Ovary (tissue), 9 donors: Measurements from ENCODE around the gene NDUFB2. TPM values are rescaled to one million over a fixed set of nuclear protein-coding genes. Genes with fewer than 3 reads are reported as not detected.

Experiments
- DNase-seq, 5 donors: peaks; one replicate each; pipeline ENCODE4 v3.0.0-alpha.2; 2019 to 2020
- H3K27ac ChIP-seq, 2 donors: fragments of 200-600 bp; one replicate each; pipeline versions ENCODE4 v1.5.1 to v1.8.0; 2019 to 2022
- H3K27me3 ChIP-seq: fragments of 200-600 bp; one replicate; pipeline ENCODE4 v1.8.0; 2022
- H3K36me3 ChIP-seq: fragments of 200-600 bp; sonication (generic); one replicate; pipeline ENCODE4 v1.5.1; 2019
- H3K4me1 ChIP-seq: one replicate; pipeline ENCODE4 v1.8.1; 2013; ENCODE audit warnings: mild to moderate bottlenecking, moderate library complexity; ENCODE audit not compliant: insufficient read depth
- H3K4me3 ChIP-seq: fragments of 200-600 bp; sonication (generic); one replicate; pipeline ENCODE4 v1.5.1; 2017
- H3K9me3 ChIP-seq, 2 donors: fragments of 200-600 bp in 1 of 2; sonication (generic) in 1 of 2; one replicate each; pipeline versions ENCODE4 v1.5.1 to v1.8.1; 2013 to 2019; ENCODE audit warnings: mild to moderate bottlenecking in 1 of 2, moderate library complexity in 1 of 2
- EP300 ChIP-seq: sonication (generic); formaldehyde crosslinking; IDR thresholded peaks from one replicate; pipeline ENCODE4 v1.6.1; 2017; ENCODE audit warnings: antibody characterized with exemption
- POLR2A ChIP-seq: fragments of 450-650 bp; IDR thresholded peaks from one replicate; pipeline ENCODE4 v1.6.1; 2017; ENCODE audit warnings: antibody characterized with exemption, mild to moderate bottlenecking, moderate library complexity
- WGBS, 3 donors: extraction: QIAGEN DNeasy Blood & Tissue Kit in 1 of 3; methylation state at CpG; one replicate each; pipeline versions ENCODE4 v1.1.5 to v1.1.7; 2013 to 2017; 5-methylcytosine and 5-hydroxymethylcytosine counted together
- intact Hi-C, 4 donors: fragments of 100-400 bp; cut with DNase I; formaldehyde crosslinking; loops; one replicate each; pipeline versions ENCODE4 v1.11.0 to v1.15.1; 2022 to 2023
- polyA plus RNA-seq, 2 donors: library from polyadenylated mRNA; stranded (reverse); fragments of 200-250 nt in 1 of 2; fragments of 350-450 nt in 1 of 2; fragmentation: Illumina TruSeq in 1 of 2; extraction: RNeasy Lipid Tissue Mini Kit (QIAGEN cat#74804) in 1 of 2; gene quantifications; one replicate each; pipeline ENCODE4 v1.2.3, GENCODE V29; 2013 to 2014
- total RNA-seq, 7 donors: library from RNA; depleted of rRNA in 2 of 7; stranded (reverse); fragments of >200 nt in 2 of 7; fragmentation: NEBNext Ultra II Directional in 3 of 7; extraction: Animal tissue kit (Norgen Biotek cat#: 25700) in 3 of 7; gene quantifications; one replicate each; pipeline versions ENCODE4 v1.1.0 to v1.2.4, GENCODE V29; 2016 to 2023
- TF ChIP-seq, protein P1 (sequence below), 3 donors: fragments of 450-650 bp in 2 of 3; fragments of 200-600 bp in 1 of 3; IDR thresholded peaks; one replicate each; pipeline versions ENCODE4 v1.5.1 to v1.8.0; 2016 to 2022; ENCODE audit warnings: antibody characterized with exemption in 3 of 3, mild to moderate bottlenecking in 1 of 3
- donor health status: DM: no; HTN: no; CAD: no; lungs with moderate emphysema.
- donor health status: DM: no; HTN: no; CAD: no.
- donor health status: Bipolar disorder and iron deficiency.
- donor health status: DM: yes; HTN: yes; CAD: no.
- donor health status: DM: no; HTN: no; CAD: no.
- donor health status: DM: yes; HTN: yes; CAD: no.

NDUFB2 gene
- total and polyA plus RNA-seq, 9 donors, result 79.6 to 172 (median 120) TPM

GRCh38 chr7:140723574-140723973 lies 27.1 kb downstream of the NDUFB2 start:
- Histone ChIP-seq H3K9me3 (no peaks in the 10 kb centered on the region), H3K27me3 (no peaks in the 10 kb centered on the region), H3K27ac (no peak overlapping the region), H3K36me3 (no peaks in the 10 kb centered on the region), H3K4me3 (no peak overlapping the region), H3K4me1 (no peaks in the 10 kb centered on the region)
- intact Hi-C loops, result no loop called here
- DNase-seq, result no peak
- 85 to 90% (median 86%) methylated on average over 3 of the region's 3 CpGs for WGBS, 3 donors
- TF ChIP-seq POLR2A (no peak), EP300 (no peak)
- TF ChIP-seq, protein P1, sequence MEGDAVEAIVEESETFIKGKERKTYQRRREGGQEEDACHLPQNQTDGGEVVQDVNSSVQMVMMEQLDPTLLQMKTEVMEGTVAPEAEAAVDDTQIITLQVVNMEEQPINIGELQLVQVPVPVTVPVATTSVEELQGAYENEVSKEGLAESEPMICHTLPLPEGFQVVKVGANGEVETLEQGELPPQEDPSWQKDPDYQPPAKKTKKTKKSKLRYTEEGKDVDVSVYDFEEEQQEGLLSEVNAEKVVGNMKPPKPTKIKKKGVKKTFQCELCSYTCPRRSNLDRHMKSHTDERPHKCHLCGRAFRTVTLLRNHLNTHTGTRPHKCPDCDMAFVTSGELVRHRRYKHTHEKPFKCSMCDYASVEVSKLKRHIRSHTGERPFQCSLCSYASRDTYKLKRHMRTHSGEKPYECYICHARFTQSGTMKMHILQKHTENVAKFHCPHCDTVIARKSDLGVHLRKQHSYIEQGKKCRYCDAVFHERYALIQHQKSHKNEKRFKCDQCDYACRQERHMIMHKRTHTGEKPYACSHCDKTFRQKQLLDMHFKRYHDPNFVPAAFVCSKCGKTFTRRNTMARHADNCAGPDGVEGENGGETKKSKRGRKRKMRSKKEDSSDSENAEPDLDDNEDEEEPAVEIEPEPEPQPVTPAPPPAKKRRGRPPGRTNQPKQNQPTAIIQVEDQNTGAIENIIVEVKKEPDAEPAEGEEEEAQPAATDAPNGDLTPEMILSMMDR (IDR thresholded peaks at IDR 0.05), result no peak

- Histone ChIP-seq H3K9me3 (no peaks in the 10 kb centered on the region), H3K4me1 (no peaks in the 10 kb centered on the region), H3K4me3 (no peak overlapping the region), H3K36me3 (no peaks in the 10 kb centered on the region), H3K27me3 (no peaks in the 10 kb centered on the region), H3K27ac (no peak overlapping the region)
- no peak for DNase-seq
- intact Hi-C loops, result no loop called here
- 94 to 98% (median 97%) methylated on average over 1 of the region's 1 CpG for WGBS, 3 donors
- TF ChIP-seq POLR2A (no peak), EP300 (no peak)
- TF ChIP-seq, protein P1 (IDR thresholded peaks at IDR 0.05), result no peak
Measured at GRCh38 chr7:140724706-140725105, 28.2 kb downstream of the NDUFB2 start.

DNA sequence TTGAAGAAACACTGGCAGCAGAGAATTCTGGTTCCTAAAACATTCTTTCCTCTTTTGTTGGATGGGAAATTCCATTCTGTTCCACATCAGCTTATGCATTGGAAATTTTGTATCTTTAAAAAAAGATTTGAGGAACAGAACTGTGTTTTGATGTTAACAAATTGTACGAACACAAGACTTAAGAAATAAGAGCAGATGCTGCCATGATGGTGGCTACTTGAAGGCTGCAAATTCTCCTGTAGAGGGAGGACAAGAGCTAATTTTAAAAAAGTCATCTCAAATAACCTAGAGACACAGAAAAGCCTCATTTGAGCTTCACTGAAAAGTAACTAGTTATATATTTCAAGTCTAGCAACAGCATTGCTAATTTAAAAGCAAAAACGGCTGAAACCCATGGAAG lies 29.8 kb downstream of the NDUFB2 start:
- Histone ChIP-seq H3K9me3 (no peaks in the 10 kb centered on the region), H3K36me3 (no peaks in the 10 kb centered on the region), H3K4me3 (no peak overlapping the region), H3K4me1 (no peaks in the 10 kb centered on the region), H3K27ac (no peak overlapping the region), H3K27me3 (no peaks in the 10 kb centered on the region)
- no peak for DNase-seq
- 64 to 72% (median 65%) methylated on average over 2 of the region's 2 CpGs for WGBS, 3 donors
- intact Hi-C loops, result no loop called here
- TF ChIP-seq EP300, result no peak
- TF ChIP-seq, protein P1 (IDR thresholded peaks at IDR 0.05), result no peak
- no peak for TF ChIP-seq POLR2A

DNA sequence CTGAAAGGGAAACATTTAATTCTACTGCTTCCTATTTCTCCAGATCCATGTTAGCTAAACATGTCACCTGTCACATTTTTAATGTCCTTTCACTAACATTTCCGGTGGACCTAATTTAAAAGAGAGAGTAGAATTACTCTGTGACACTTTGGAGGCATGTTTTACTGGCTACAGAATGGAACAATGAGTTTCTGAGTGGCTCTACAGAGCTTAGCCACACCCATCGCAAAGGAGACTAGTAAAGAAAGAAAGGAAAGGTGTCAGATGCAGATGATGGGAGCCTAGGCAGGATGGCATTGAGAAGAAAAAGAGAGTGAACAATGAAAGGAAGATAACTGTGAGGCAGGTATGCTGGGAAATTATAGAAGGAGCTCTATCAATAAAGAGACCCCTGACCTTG lies 35.9 kb downstream of the NDUFB2 start:
- H3K27ac ChIP-seq, result no peak overlapping the region
- H3K36me3 ChIP-seq, result no peaks in the 10 kb centered on the region
- WGBS, 3 donors, result 96 to 97% (median 97%) methylated on average over 2 of the region's 2 CpGs
- H3K9me3 ChIP-seq, result no peaks in the 10 kb centered on the region
- no peak overlapping the region for H3K4me3 ChIP-seq
- intact Hi-C loops, result no loop called here
- TF ChIP-seq, protein P1 (IDR thresholded peaks at IDR 0.05), result no peak
- no peak for TF ChIP-seq POLR2A
- TF ChIP-seq EP300, result no peak
- no peak for DNase-seq
- H3K27me3 ChIP-seq, result no peaks in the 10 kb centered on the region
- no peaks in the 10 kb centered on the region for H3K4me1 ChIP-seq

DNA sequence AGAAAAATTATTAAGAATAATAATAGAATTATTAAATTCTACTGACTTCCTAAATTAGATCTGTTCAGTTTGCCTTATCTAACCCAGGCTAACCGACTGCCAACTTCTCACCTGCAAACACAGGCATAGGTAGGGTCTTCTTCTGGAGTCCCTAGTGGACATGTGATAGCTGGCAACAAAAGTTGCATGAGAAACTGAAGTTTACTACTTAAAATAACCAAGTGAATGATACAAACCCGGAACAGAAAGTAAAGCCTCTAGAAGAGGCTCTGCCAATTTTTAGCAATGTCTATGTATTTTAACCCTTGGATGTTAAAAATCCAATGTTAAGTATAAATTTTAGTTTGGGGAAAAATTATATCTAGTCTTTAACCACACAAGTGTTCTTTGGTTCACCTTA lies 37.6 kb downstream of the NDUFB2 start:
- 55 to 59% (median 56%) methylated on average over 2 of the region's 2 CpGs for WGBS, 3 donors

More for the DNA sequence above, 37.6 kb downstream of the NDUFB2 start:
- no peaks in the 10 kb centered on the region for H3K4me1 ChIP-seq
- intact Hi-C loops, result no loop called here
- H3K36me3 ChIP-seq, result no peaks in the 10 kb centered on the region
- H3K4me3 ChIP-seq, result no peak overlapping the region
- no peak for DNase-seq
- no peaks in the 10 kb centered on the region for H3K27me3 ChIP-seq
- H3K27ac ChIP-seq, result no peak overlapping the region
- no peaks in the 10 kb centered on the region for H3K9me3 ChIP-seq
- TF ChIP-seq, protein P1 (IDR thresholded peaks at IDR 0.05), result no peak
- TF ChIP-seq EP300 (no peak), POLR2A (no peak)
